Upper lobe of left lung (tissue), 4 donors: ENCODE measurements around the gene MACROD2.

Experiments
- EP300 ChIP-seq, 4 donors: sonication (generic); formaldehyde crosslinking; IDR thresholded peaks; one replicate each; pipeline ENCODE4 v1.5.1; 2017; ENCODE audit warnings: antibody characterized with exemption in 4 of 4, control low read depth in 2 of 4
- POLR2AphosphoS5 ChIP-seq, 2 donors: sonication (generic); formaldehyde crosslinking; IDR thresholded peaks; one replicate each; pipeline ENCODE4 v1.5.1; 2017; ENCODE audit warnings: antibody characterized with exemption in 2 of 2
- TF ChIP-seq, protein P1 (sequence below), 6 experiments: fragments of 450-650 bp in 4 of 6; fragments of 200-600 bp in 2 of 6; sonication (generic) in 2 of 6; IDR thresholded peaks; one replicate each; pipeline ENCODE4 v1.5.1; 2016 to 2019; ENCODE audit warnings: antibody characterized with exemption in 6 of 6

DNA sequence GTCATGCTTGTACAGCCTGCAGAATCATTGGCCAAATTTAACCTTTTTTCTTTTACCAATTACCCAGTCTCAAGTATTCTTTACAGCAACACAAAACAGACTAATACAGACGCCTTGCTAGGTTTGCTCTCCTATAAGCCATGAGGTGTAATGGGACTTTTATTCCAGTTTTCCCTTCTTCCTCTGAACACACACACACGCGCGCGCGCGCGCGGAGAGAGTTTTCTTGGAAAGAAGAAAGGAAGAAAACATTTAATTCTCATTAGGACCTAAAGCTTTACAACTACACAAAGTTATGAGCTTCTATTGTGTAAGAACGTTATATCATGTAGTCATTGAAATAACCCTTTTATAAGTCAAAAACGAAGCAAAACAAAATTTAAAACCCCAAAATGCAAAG lies 1023.6 kb downstream of the MACROD2 start:
- TF ChIP-seq, protein P1, sequence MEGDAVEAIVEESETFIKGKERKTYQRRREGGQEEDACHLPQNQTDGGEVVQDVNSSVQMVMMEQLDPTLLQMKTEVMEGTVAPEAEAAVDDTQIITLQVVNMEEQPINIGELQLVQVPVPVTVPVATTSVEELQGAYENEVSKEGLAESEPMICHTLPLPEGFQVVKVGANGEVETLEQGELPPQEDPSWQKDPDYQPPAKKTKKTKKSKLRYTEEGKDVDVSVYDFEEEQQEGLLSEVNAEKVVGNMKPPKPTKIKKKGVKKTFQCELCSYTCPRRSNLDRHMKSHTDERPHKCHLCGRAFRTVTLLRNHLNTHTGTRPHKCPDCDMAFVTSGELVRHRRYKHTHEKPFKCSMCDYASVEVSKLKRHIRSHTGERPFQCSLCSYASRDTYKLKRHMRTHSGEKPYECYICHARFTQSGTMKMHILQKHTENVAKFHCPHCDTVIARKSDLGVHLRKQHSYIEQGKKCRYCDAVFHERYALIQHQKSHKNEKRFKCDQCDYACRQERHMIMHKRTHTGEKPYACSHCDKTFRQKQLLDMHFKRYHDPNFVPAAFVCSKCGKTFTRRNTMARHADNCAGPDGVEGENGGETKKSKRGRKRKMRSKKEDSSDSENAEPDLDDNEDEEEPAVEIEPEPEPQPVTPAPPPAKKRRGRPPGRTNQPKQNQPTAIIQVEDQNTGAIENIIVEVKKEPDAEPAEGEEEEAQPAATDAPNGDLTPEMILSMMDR (IDR thresholded peaks at IDR 0.05) = no peak
- TF ChIP-seq POLR2AphosphoS5 (IDR thresholded peaks at IDR 0.05) (no peak), EP300 (IDR thresholded peaks at IDR 0.05) (no peak)
